ENCODE data around the gene LSM12. TPM values are rescaled to one million over a fixed set of nuclear protein-coding genes. Genes with fewer than 3 reads are reported as not detected.
"Not testable (repeated sequence)": the region's sequence is repeated elsewhere in the genome, so short reads cannot be mapped to it uniquely, and the experiment has no call there.

Gene LSM12
- total RNA-seq, 1 donor from 2014 or later = 57.3 TPM

DNA sequence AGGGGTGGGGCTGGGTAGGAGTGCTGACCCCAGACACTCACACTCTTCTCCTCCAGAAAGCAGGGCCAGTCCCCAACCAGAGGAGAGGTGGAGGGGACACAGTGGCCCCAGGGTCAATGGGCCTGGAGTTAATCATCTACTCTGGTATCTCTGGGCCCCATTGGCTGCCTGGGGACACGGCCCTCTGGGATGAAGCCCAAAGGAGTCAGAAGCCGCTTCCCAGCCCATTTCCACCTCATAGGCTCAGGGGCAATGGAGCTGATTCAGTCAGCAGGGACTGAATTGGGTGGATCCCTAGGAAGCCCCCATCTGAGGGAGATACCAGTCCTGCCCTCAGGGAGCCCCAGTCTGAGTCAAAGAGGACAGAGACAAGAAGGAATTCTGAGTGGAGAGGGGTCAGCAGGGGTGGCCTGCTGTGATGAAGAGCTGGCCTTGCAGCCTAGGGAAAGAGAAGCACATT is 65.0 kb downstream of the LSM12 start:
- ATAC-seq (ENCODE audit: low read depth) (no peak), DNase-seq (no peak)
- H3K9me3 Mint-ChIP-seq = no peaks in the 10 kb centered on the region
- peaks cover 26% of the 10 kb centered on the region for H3K27me3 Mint-ChIP-seq
- intact Hi-C loops (cut with micrococcal nuclease) = no loop called here
- peaks cover 11% of the 10 kb centered on the region for H3K4me1 Mint-ChIP-seq
- TF ChIP-seq, protein P1, sequence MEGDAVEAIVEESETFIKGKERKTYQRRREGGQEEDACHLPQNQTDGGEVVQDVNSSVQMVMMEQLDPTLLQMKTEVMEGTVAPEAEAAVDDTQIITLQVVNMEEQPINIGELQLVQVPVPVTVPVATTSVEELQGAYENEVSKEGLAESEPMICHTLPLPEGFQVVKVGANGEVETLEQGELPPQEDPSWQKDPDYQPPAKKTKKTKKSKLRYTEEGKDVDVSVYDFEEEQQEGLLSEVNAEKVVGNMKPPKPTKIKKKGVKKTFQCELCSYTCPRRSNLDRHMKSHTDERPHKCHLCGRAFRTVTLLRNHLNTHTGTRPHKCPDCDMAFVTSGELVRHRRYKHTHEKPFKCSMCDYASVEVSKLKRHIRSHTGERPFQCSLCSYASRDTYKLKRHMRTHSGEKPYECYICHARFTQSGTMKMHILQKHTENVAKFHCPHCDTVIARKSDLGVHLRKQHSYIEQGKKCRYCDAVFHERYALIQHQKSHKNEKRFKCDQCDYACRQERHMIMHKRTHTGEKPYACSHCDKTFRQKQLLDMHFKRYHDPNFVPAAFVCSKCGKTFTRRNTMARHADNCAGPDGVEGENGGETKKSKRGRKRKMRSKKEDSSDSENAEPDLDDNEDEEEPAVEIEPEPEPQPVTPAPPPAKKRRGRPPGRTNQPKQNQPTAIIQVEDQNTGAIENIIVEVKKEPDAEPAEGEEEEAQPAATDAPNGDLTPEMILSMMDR (IDR thresholded peaks at IDR 0.05) = no peak
- no peaks in the 10 kb centered on the region for H3K36me3 Mint-ChIP-seq (ENCODE audit: low read depth)
- H3K4me3 Mint-ChIP-seq = no peak overlapping the region
- no peak overlapping the region for H3K27ac Mint-ChIP-seq
- ChIA-PET CTCF (no interaction called here), POLR2A (no interaction called here)

DNA sequence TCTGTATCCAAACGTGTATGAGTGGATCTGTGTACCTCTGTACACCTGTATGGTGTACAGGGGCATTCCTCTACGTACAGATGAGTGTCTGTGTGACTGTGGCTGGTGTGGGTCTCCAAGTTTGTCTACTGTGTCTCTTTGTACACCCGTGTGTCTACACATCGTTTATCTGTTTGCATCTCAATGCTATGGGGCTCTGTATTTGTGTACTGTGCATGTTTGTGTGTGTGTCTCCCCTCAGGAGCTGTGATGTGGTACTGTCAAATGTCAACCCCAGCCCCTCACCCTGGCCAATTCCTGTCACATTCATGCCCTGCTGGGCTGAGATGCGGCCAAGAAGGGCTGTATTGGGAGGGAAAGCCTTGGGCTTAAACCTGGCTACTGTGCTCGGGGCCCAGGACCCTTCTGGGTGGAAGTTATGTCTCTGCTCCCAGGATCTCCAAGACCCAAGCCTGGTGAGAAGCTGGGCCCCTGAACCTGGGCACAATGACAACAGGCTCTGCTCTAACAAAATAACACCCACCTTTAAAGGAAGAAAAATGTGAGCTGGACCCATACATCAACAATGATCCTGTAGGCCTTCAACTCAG is 65.5 kb downstream of the LSM12 start:
- Mint-ChIP-seq H3K9me3 (no peaks in the 10 kb centered on the region), H3K27me3 (peaks cover 24% of the 10 kb centered on the region), H3K36me3 (ENCODE audit: low read depth) (no peaks in the 10 kb centered on the region), H3K27ac (no peak overlapping the region), H3K4me3 (no peak overlapping the region), H3K4me1 (peaks cover 6% of the 10 kb centered on the region)
- DNase-seq = no peak
- ChIA-PET CTCF (no interaction called here), POLR2A (no interaction called here)
- TF ChIP-seq, protein P1 (IDR thresholded peaks at IDR 0.05) = no peak
- no peak for ATAC-seq (ENCODE audit: low read depth)
- intact Hi-C loops (cut with micrococcal nuclease) = no loop called here

DNA sequence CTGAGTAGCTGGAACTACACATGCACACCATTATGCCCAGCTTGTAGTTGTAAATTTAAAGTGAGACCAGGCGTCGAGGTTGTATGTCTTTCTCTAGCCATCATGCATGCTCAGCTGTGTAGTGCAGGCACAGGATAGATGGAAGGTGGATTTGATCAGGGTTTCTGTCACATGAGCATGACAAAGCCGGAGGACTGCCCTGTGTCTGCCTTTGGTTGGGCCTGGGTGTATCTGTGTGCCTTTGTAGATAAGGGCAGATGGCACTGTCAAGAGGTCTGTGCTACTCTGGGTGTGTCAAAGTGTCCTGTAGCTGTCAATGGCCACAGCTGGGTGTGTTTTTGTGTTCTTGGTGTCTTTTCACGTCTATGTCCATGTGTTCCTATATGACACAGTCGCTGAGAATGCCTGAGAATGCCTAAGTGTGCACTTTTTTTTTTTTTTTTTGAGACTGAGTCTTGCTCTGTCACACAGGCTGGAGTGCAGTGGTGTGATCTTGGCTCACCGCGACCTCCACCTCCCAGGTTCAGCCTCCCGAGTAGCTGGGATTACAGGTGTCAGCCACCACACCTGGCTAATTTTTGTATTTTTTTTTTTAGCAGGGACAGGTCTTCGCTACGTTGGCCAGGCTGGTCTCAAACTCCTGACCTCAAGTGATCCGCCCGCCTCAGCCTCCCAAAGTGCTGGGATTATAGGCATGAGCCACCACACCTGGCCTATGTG is 66.2 kb downstream of the LSM12 start:
- Mint-ChIP-seq H3K4me3 (no peak overlapping the region), H3K27ac (no peak overlapping the region), H3K4me1 (peaks cover 2% of the 10 kb centered on the region), H3K27me3 (peaks cover 25% of the 10 kb centered on the region), H3K9me3 (no peaks in the 10 kb centered on the region), H3K36me3 (ENCODE audit: low read depth) (no peaks in the 10 kb centered on the region)
- ChIA-PET POLR2A (no interaction called here), CTCF (no interaction called here)
- no peak for ATAC-seq (ENCODE audit: low read depth)
- no peak for DNase-seq
- intact Hi-C loops (cut with micrococcal nuclease) = no loop called here
- TF ChIP-seq, protein P1 (IDR thresholded peaks at IDR 0.05) = no peak

DNA sequence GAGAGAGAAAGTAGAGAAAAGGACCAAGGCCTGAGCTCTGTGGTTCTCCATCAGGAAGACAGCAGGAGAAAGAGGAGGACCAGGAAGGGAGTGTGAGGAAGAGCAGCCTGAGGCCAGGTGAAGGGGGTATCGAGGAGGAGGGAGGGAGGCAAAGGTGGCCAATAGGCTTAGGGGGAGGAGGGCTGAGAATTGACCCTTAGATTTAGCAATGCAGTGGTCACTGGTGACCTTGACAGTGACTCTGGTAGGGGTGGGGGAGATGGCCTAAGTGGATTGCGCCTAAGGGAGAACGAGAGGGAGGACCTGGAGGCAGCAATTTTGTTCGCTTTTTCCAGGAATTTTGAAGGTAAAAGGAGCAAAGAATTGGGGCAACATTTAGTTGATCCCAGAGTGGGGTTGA is 67.4 kb downstream of the LSM12 start:
- TF ChIP-seq, protein P1 (IDR thresholded peaks at IDR 0.05) = no peak
- intact Hi-C loops (cut with micrococcal nuclease) = no loop called here
- ATAC-seq (ENCODE audit: low read depth) (no peak), DNase-seq (no peak)
- peaks cover 26% of the 10 kb centered on the region for H3K27me3 Mint-ChIP-seq
- H3K4me3 Mint-ChIP-seq = no peak overlapping the region
- CTCF ChIA-PET = no interaction called here
- POLR2A ChIA-PET = no interaction called here
- H3K9me3 Mint-ChIP-seq = no peaks in the 10 kb centered on the region
- H3K4me1 Mint-ChIP-seq = peaks cover 4% of the 10 kb centered on the region
- no peak overlapping the region for H3K27ac Mint-ChIP-seq
- H3K36me3 Mint-ChIP-seq (ENCODE audit: low read depth) = no peaks in the 10 kb centered on the region

DNA sequence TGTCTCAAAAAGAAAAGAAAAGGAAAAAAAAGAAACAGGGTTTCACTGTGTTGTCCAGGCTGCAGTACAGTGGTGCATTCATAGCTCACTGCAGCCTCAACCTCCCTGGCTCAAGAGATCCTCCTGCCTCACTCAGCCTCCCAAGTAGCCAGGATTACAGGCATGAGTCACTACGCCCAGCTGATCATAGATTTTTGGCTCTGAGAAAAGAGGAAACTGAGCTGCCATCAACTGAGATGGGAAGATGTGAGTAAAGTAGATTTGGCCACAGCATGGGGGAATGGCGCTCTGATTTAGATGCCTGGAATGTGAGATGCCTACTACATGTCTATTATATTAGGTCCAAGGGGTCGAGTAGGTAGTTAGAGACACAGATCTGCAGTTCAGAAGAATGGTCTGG is 67.9 kb downstream of the LSM12 start:
- DNase-seq = no peak
- Mint-ChIP-seq H3K9me3 (no peaks in the 10 kb centered on the region), H3K27ac (no peak overlapping the region), H3K4me1 (peaks cover 4% of the 10 kb centered on the region), H3K36me3 (ENCODE audit: low read depth) (no peaks in the 10 kb centered on the region), H3K4me3 (no peak overlapping the region), H3K27me3 (peaks cover 26% of the 10 kb centered on the region)
- ChIA-PET POLR2A (interaction anchor here (0.6 kb wide), 1 partner anchor 30 kb away, joined by 3 read pairs; no protein-coding TSS in a partner anchor), CTCF (no interaction called here)
- ATAC-seq (ENCODE audit: low read depth) = no peak
- TF ChIP-seq, protein P1 (IDR thresholded peaks at IDR 0.05) = no peak
- intact Hi-C loops (cut with micrococcal nuclease) = no loop called here

DNA sequence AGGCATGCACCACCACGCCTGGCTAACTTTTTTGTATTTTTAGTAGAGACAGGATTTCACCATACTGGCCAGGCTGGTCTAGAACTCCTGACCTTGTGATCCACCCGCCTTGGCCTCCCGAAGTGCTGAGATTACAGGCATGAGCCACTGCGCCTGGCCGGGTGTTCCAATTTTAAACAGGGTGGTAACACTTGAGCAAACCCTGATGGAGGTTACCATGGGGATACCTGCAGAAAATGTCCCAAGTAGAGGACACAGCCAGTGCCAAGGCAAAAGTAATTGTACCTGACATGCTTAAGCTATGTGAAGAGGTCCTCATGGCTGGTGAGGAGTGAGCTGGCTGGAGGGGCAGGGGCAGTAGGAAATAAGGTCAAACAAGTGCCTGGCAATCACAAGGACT is 69.3 kb downstream of the LSM12 start:
- H3K36me3 Mint-ChIP-seq (ENCODE audit: low read depth); POLR2A ChIA-PET; CTCF ChIA-PET; DNase-seq; H3K27ac Mint-ChIP-seq; H3K4me1 Mint-ChIP-seq; H3K4me3 Mint-ChIP-seq; intact Hi-C loops (cut with micrococcal nuclease); ATAC-seq (ENCODE audit: low read depth); H3K9me3 Mint-ChIP-seq: not testable (repeated sequence)
- H3K27me3 Mint-ChIP-seq = peaks cover 28% of the 10 kb centered on the region
